T follicular helper cell (primary cell): ENCODE data around the gene WNT9A.

Experiments
- DNase-seq: peaks from one replicate; pipeline ENCODE4 v3.0.0-alpha.2; 2020; ENCODE audit warnings: low read depth

The WNT9A gene

GRCh38 chr1:227954163-227954850, 6.6 kb upstream of the WNT9A start:
- no peak for DNase-seq

GRCh38 chr1:227953022-227953412, 5.3 kb upstream of the WNT9A start:
- DNase-seq = no peak

- DNase-seq = no peak
These were observed 4.8 kb upstream of the WNT9A start for GRCh38 chr1:227952374-227953021.

GRCh38 chr1:227951624-227952373, 4.1 kb upstream of the WNT9A start:
- no peak for DNase-seq

GRCh38 chr1:227950735-227951346, 3.1 kb upstream of the WNT9A start:
- no peak for DNase-seq

- DNase-seq = no peak
These were observed 2.4 kb upstream of the WNT9A start for GRCh38 chr1:227949954-227950734.

- no peak for DNase-seq
These were observed 1.7 kb upstream of the WNT9A start for GRCh38 chr1:227949341-227949921.

- no peak for DNase-seq
These were observed 945 bp upstream of the WNT9A start for GRCh38 chr1:227948493-227949260.

- no peak for DNase-seq
These were observed 401 bp downstream of the WNT9A start for GRCh38 chr1:227947386-227947675.

- peak; percentile 27 for DNase-seq
These were observed 927 bp downstream of the WNT9A start for GRCh38 chr1:227946624-227947385.

GRCh38 chr1:227945891-227946623, 1.7 kb downstream of the WNT9A start:
- DNase-seq = no peak

GRCh38 chr1:227944931-227945890, 2.5 kb downstream of the WNT9A start:
- DNase-seq = no peak

- DNase-seq = no peak
These were observed 3.4 kb downstream of the WNT9A start for GRCh38 chr1:227944090-227944930.

GRCh38 chr1:227943381-227944089, 4.2 kb downstream of the WNT9A start:
- DNase-seq = no peak

- no peak for DNase-seq
These were observed 4.9 kb downstream of the WNT9A start for GRCh38 chr1:227942716-227943261.

- DNase-seq = no peak
These were observed 5.6 kb downstream of the WNT9A start for GRCh38 chr1:227942021-227942715.
